ENCODE measurements around the gene TXNDC5.

TXNDC5 gene

DNA sequence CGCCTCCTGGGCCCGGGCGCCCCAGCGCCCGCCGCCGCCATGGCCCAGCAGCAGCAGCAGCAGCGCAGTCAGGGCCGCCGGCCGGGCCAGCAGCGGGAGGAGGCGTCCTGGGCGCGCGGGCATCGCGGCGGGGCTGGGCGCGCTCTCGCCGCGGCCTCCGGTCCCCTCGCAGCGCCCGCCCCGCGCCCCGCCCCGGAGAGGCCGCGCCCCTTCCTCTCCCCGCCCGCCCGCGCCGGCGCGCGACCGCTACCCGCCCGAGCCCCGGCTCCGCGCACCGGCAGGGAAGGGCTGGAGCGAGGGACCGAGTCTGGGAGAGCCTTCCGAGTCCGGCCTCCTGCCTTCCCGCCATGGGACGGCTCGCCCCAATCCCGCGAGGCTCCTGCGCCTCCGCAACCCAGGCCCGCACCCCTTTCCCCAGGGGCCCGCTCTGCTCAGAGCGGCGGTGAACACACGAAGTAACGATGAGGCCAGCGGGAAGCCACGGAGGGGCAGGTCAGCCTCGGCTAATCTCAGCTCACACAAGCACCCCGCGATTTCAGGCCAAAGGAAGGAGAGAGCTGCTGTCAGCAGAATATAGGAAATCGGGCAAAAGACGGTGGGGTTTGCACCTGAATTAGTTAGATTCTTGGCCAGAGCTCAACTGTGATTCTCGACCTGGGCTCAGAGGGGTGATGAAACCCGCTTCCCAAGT lies at the start of gene TXNDC5:
TSS of gene TXNDC5 (minus strand) at position 135 of the 691 bp plus-strand sequence. CDS start at position 123, 12 bp downstream.
- FAIRE-seq, result no peak

DNA sequence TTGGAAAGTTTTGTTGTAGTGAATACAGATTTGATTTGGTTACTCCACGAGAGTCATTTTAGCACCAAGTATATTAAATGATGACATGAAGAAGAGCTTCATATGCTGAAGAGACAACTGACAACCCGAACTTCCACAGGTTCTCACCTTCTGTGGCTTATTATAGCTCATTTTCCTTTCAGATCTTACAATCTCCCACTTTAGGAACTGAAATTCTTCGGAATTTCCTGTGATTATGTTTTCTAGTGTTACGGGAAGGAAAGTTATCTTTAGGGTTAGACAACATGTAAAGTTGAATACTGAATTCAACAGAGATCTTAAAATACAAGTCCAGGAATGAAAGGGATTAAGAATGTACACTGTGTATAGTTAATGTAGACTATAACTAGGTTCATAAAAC lies 49.6 kb upstream of the TXNDC5 start:
- FAIRE-seq, result no peak

- no peak for FAIRE-seq
Measured at GRCh38 chr6:7959453-7959852, 48.9 kb upstream of the TXNDC5 start.

DNA sequence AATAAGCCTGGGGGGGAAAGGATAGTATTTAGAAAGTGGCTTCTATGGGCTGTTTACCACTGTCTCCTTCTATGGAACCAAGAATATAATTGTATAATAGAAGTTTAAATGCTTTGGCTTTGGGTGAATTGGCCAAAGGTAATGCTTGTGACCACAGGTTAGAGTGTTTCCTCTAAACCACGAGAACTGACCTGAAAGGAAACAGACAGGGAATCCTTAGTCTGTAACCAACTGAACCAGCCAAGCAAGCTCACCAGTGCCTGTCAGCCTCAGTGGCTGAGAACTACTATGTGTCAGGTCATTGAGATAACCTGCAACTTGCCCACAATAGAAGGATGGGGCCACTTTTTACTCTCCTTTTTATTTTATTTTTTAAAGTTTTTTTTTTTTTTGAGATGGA lies 47.9 kb upstream of the TXNDC5 start:
- FAIRE-seq, result no peak

- no peak for FAIRE-seq
Measured at GRCh38 chr6:7956257-7956656, 45.7 kb upstream of the TXNDC5 start.

DNA sequence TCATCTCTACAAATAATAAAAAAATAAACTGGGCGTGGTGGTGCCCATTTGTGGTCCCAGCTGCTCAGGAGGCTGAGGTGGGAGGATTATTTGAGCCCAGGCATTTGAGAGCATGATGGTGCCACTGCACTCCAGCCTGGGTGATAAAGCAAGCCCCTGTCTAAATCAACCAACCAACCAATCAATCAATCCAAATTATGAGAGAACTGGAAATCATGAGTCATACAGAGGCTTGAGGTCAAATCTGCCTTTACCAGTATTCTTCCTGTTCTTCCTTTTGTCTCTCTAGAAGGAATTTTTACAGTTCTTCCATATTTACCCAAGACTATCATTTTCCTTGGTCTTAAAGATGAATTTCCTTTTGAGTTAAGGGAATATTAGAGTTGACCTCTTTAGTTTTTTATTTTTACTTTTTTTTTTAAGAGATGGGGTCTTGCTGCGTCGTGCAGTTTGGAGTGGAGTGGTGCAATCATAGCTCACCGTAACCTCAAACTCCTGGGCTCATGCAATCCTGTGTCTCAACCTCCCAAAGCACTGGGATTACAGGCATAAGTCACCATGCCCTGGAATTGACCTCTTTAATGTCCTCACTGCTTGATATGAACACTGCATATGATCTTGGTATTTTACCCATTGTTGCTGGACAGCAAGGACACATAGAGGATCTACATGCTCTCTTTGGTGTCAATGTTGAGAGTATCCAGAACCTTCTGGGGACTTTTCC lies 44.1 kb upstream of the TXNDC5 start:
- FAIRE-seq, result no peak

GRCh38 chr6:7953753-7954152 lies 43.2 kb upstream of the TXNDC5 start:
- FAIRE-seq, result no peak

GRCh38 chr6:7939864-7940228 lies 29.3 kb upstream of the TXNDC5 start:
- no peak for FAIRE-seq

GRCh38 chr6:7939184-7939863 lies 28.7 kb upstream of the TXNDC5 start:
- FAIRE-seq, result no peak

DNA sequence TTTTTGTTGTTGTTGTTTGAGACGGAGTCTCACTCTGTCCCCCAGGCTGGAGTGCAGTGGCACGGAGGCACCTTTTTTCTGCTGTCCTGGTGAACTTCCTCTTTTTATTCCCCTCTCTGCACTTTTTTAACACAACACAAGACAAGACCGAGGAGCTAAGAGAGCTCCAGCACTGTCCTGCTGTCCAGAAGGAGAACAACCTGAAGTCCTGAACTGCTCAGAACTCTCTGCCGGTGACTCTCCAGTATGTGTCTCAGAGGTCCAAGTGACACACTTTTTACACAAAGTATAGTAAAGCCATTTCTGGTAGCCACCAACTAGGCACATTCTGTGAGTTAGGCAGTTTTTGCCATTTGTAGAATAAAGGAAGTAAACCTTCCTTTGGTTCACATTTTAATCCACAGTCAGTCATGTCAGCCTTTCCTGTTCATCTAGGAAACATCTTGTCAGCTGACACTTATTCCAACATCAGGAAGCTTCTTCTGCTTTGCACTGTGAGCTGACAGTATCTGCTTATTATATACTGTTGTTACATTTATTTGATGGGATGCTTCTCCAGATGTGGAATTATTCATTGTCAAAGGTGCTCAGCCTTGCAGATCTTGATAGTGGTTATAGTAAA lies 28.1 kb upstream of the TXNDC5 start:
- no peak for FAIRE-seq

- FAIRE-seq, result no peak
Measured at GRCh38 chr6:7933794-7934193, 23.2 kb upstream of the TXNDC5 start.

GRCh38 chr6:7932625-7933024 lies 22.0 kb upstream of the TXNDC5 start:
- no peak for FAIRE-seq

GRCh38 chr6:7924867-7925266 lies 14.3 kb upstream of the TXNDC5 start:
- FAIRE-seq, result no peak

DNA sequence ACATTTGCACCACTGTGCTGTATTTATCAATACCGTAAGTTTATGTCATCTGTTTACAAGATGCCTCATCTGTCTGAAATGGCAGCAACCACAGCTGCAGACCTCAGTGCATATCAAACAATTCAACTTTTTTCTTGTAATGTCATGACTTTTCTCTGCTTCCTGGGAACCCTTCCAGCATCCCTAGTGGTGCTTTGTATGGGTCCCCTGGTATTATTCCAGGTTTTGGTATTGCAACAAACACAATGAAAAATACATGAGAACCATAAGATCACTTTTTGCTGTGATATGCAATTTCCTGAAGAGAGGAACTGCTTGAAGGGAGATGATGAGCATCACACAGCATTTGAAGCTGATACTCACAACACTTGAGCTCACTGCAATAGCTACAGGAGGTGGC lies 12.0 kb upstream of the TXNDC5 start:
- FAIRE-seq, result no peak

DNA sequence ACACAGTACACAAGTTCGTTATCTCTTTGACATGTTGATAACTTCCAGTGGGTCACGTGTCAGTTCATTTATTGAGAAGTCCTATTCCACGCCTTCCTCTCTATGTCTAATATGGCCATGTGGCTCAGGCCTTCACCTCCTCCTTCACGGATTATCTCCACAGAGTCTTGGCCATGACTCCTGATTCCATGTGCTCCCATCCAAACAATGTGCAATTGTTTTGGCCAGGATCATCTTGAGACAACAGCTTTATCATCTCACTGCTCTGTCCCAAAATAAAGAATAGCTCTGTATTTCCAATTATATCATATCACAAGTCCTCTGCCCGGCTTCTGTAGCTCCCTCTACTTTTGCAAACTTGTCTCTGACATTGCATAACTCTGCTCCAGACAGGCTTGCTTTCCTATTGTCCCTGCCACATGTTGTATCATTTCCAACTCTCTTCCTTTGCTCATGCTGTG lies 11.1 kb upstream of the TXNDC5 start:
- no peak for FAIRE-seq

- FAIRE-seq, result no peak
Measured at GRCh38 chr6:7921046-7921445, 10.5 kb upstream of the TXNDC5 start.

DNA sequence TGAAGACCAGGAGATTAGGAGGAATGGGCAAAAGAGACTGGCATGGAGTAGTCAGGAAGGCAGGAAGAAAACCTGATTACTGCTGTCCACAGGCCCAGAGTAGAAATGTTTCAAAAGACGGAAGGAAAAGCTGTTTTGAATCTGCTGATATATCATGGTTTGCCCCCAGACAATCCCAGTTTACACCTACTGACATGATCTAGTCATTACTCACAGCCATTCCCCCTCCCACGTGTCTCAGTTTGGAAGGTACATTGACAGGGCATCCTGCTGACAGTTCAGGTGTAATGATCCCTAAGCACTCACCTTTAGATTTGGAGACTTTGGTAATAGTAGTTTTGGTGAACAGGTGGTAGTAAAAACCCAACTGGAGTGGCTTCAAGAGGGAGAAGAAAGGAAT lies 9.8 kb upstream of the TXNDC5 start:
- no peak for FAIRE-seq

GRCh38 chr6:7919871-7920270 lies 9.3 kb upstream of the TXNDC5 start:
- FAIRE-seq, result no peak

- no peak for FAIRE-seq
Measured at GRCh38 chr6:7918403-7918802, 7.8 kb upstream of the TXNDC5 start.

- no peak for FAIRE-seq
Measured at GRCh38 chr6:7917729-7918128, 7.1 kb upstream of the TXNDC5 start.

DNA sequence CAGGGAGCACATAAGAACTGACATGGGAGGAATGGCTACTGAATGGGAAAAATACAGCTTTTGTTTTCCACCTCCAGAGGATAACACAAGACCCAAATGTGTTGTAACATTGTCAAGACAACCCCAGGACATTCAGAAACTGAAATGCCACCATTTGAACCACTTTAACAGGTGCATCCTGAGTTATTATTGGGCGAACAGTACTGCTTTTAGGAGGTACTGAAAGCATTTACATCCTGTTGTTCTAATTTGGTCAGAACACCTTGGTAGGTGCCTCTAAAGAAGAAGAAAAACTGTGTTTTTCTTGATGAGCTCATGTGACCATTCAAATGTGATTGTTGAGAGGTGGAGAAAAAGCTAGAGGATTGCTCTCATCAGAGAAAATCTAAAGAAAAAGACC lies 6.4 kb upstream of the TXNDC5 start:
- FAIRE-seq, result no peak

GRCh38 chr6:7914991-7915789 lies 4.6 kb upstream of the TXNDC5 start:
- no peak for FAIRE-seq

DNA sequence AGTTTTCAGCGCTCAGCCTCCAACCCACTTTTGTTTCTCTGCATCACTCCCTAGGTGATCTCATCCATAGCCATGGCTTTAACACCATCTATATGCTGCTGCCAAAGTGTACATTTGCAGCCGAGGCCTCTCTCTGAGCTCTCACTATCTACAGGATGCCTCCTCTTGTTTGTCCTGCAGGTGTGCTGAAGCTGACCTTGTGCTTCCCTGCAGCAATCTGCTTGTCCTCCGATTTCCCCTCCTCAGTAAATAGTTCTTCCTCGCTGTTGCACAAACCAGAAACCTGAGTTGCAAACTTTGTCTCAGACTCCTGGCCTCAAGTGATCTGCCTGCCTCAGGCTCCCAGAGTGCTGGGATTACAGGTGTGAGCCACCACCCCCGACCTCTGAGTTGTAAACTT lies 3.7 kb upstream of the TXNDC5 start:
- no peak for FAIRE-seq
